ENCODE data around the gene HS3ST2. TPM values are rescaled to one million over a fixed set of nuclear protein-coding genes. Genes with fewer than 3 reads are reported as not detected.

Gene HS3ST2
- total RNA-seq, 1 donor from 2014 or later: 0.38 TPM

- Histone ChIP-seq H3K4me1 (peaks cover 13% of the 10 kb centered on the region), H3K27me3 (ENCODE audit: low read depth) (peaks cover 38% of the 10 kb centered on the region), H3K9me3 (replicated peaks) (no peaks in the 10 kb centered on the region), H3K4me3 (no peak overlapping the region), H3K36me3 (no peaks in the 10 kb centered on the region), H3K27ac (replicated peaks) (no peak overlapping the region)
- no peak for DNase-seq
- intact Hi-C loops (cut with micrococcal nuclease): no loop called here
- TF ChIP-seq CTCF (IDR thresholded peaks at IDR 0.05; ENCODE audit: borderline replicate concordance): no peak
These were observed 115.5 kb downstream of the HS3ST2 start for GRCh38 chr16:22929461-22929860.

- no peaks in the 10 kb centered on the region for H3K36me3 ChIP-seq
- intact Hi-C loops (cut with micrococcal nuclease): no loop called here
- H3K4me3 ChIP-seq: no peak overlapping the region
- DNase-seq: no peak
- peaks cover 49% of the 10 kb centered on the region for H3K27me3 ChIP-seq (ENCODE audit: low read depth)
- H3K4me1 ChIP-seq: peaks cover 13% of the 10 kb centered on the region
- TF ChIP-seq CTCF (IDR thresholded peaks at IDR 0.05; ENCODE audit: borderline replicate concordance): no peak
- no peak overlapping the region for H3K27ac ChIP-seq (replicated peaks)
- no peaks in the 10 kb centered on the region for H3K9me3 ChIP-seq (replicated peaks)
These were observed 118.2 kb downstream of the HS3ST2 start for GRCh38 chr16:22932032-22932771.

- Histone ChIP-seq H3K4me3 (no peak overlapping the region), H3K36me3 (no peaks in the 10 kb centered on the region), H3K27me3 (ENCODE audit: low read depth) (peaks cover 49% of the 10 kb centered on the region), H3K27ac (replicated peaks) (no peak overlapping the region), H3K4me1 (peaks cover 13% of the 10 kb centered on the region), H3K9me3 (replicated peaks) (no peaks in the 10 kb centered on the region)
- intact Hi-C loops (cut with micrococcal nuclease): no loop called here
- no peak for TF ChIP-seq CTCF (IDR thresholded peaks at IDR 0.05; ENCODE audit: borderline replicate concordance)
- no peak for DNase-seq
These were observed 119.2 kb downstream of the HS3ST2 start for GRCh38 chr16:22933173-22933572.

- H3K4me3 ChIP-seq: no peak overlapping the region
- peaks cover 13% of the 10 kb centered on the region for H3K4me1 ChIP-seq
- no peak for DNase-seq
- H3K27me3 ChIP-seq (ENCODE audit: low read depth): peaks cover 49% of the 10 kb centered on the region
- TF ChIP-seq CTCF (IDR thresholded peaks at IDR 0.05; ENCODE audit: borderline replicate concordance): no peak
- no peaks in the 10 kb centered on the region for H3K36me3 ChIP-seq
- no peak overlapping the region for H3K27ac ChIP-seq (replicated peaks)
- intact Hi-C loops (cut with micrococcal nuclease): no loop called here
- H3K9me3 ChIP-seq (replicated peaks): no peaks in the 10 kb centered on the region
These were observed 120.8 kb downstream of the HS3ST2 start for GRCh38 chr16:22934786-22935185.

GRCh38 chr16:22937169-22937568 lies 123.2 kb downstream of the HS3ST2 start:
- peaks cover 13% of the 10 kb centered on the region for H3K4me1 ChIP-seq
- no peaks in the 10 kb centered on the region for H3K9me3 ChIP-seq (replicated peaks)
- no peak overlapping the region for H3K27ac ChIP-seq (replicated peaks)
- intact Hi-C loops (cut with micrococcal nuclease): no loop called here
- no peak for TF ChIP-seq CTCF (IDR thresholded peaks at IDR 0.05; ENCODE audit: borderline replicate concordance)
- DNase-seq: no peak
- peaks cover 50% of the 10 kb centered on the region for H3K27me3 ChIP-seq (ENCODE audit: low read depth)
- H3K4me3 ChIP-seq: no peak overlapping the region
- no peaks in the 10 kb centered on the region for H3K36me3 ChIP-seq
